ENCODE measurements around the gene RXFP4. TPM values are rescaled to one million over a fixed set of nuclear protein-coding genes. Genes with fewer than 3 reads are reported as not detected.

The RXFP4 gene
- total and polyA plus RNA-seq, 9 of the 15 experiments (the other 6 are each of a cell fraction or from before 2014, with no cell fraction given) = 0.64 TPM; not detected in 8

GRCh38 chr1:155909894-155910293 lies 31.5 kb upstream of the RXFP4 start (continued):
- no peak for TF ChIP-seq NRF1 (conservative IDR thresholded peaks at IDR 0.05 in 1 of 2, IDR thresholded peaks at IDR 0.05 in 1 of 2)
- peak; percentile 86 for TF ChIP-seq ZNF316 (IDR thresholded peaks at IDR 0.05)
- TF ChIP-seq SRF (CRISPR knock-in tag; IDR thresholded peaks at IDR 0.05) = peak in 1 of 2 experiments; percentile 17; a peak in 1 of 4 replicates
- TF ChIP-seq HMGN3 (IDR thresholded peaks at IDR 0.05; ENCODE audit: borderline replicate concordance, extremely low read depth, insufficient read length, low read depth, low read length) = no peak
- no peak for TF ChIP-seq CLOCK (CRISPR knock-in tag; IDR thresholded peaks at IDR 0.05; ENCODE audit: borderline replicate concordance)
- no peak for TF ChIP-seq SNAPC5 (CRISPR knock-in tag; IDR thresholded peaks at IDR 0.05)
- TF ChIP-seq NFE2 (IDR thresholded peaks at IDR 0.05; ENCODE audit: low read depth) = peak; percentile 90

GRCh38 chr1:155910621-155911121 lies 30.8 kb upstream of the RXFP4 start:
- intact Hi-C loops (cut with micrococcal nuclease) = loop anchor here (2.0 to 5.0 kb wide), 2 partner anchors 54 to 78 kb away; partner anchors contain the start of gene GON4L
- in situ Hi-C loops (cut with MboI) = no loop called here
- ATAC-seq (peak; percentile 83), FAIRE-seq (peak; percentile 74), DNase-seq (ENCODE audit: extremely low read depth in 1 of 4, low spot score in 3 of 4) (peak; percentile 45 to 76 (median 54))
- TSS peak; percentile 42 for BruUV-seq (replicated peaks)
- Histone ChIP-seq H3K36me3 (ENCODE audit: control insufficient read depth, insufficient read depth, low read length) (peaks cover 72% of the 10 kb centered on the region), H3K4me1 (replicated peaks in 1 of 2; ENCODE audit: control insufficient read depth in 2 of 2, insufficient read depth in 2 of 2, low read length in 2 of 2) (peaks cover 3 to 7% of the 10 kb centered on the region in 2 experiments; a peak in 2 of 5 replicates), H3K9ac (ENCODE audit: insufficient read depth in 1 of 2, low read depth in 2 of 2, low read length in 2 of 2) (peak overlapping the region; percentile 75 to 85), H3K27ac (ENCODE audit: extremely low read depth, low read depth, low read length) (peak overlapping the region; percentile 73), H3K27me3 (ENCODE audit: control insufficient read depth in 2 of 2, insufficient read depth in 2 of 2, low read length in 2 of 2) (no peaks in the 10 kb centered on the region), H2AFZ (ENCODE audit: low read depth, low read length) (peak overlapping the region; percentile 73), H3K9me1 (ENCODE audit: control insufficient read depth, insufficient read depth, low read length) (no peaks in the 10 kb centered on the region), H3K9me3 (replicated peaks; ENCODE audit: control insufficient read depth, insufficient read depth, low read depth, low read length) (no peaks in the 10 kb centered on the region), H3K79me2 (ENCODE audit: control insufficient read depth, insufficient read depth, low read length) (peaks cover 22% of the 10 kb centered on the region), H4K20me1 (replicated peaks; ENCODE audit: control insufficient read depth, insufficient read depth, low read length) (no peaks in the 10 kb centered on the region), H3K4me3 (peak overlapping the region; percentile 48), H3K4me2 (ENCODE audit: insufficient read depth, low read length) (peak overlapping the region; percentile 85)
- CTCF ChIA-PET (ENCODE audit: low intra/inter-chr PET ratio) = no interaction called here
- POLR2A ChIA-PET = interaction anchor here (0.7 to 5.7 kb wide), 6 partner anchors 8 to 197 kb away, joined by 3 to 36 read pairs (median 4); no protein-coding TSS in a partner anchor
- 1% methylated on average over 11 of the region's 11 CpGs for WGBS (ENCODE audit: insufficient coverage, low coverage, missing lambda C conversion rate)
- no peak for TF ChIP-seq SLC30A9 (CRISPR knock-in tag; IDR thresholded peaks at IDR 0.05)
- TF ChIP-seq TFE3 (CRISPR knock-in tag; IDR thresholded peaks at IDR 0.05) = peak; percentile 98
- peak; percentile 74 for TF ChIP-seq ZNF764 (CRISPR knock-in tag; IDR thresholded peaks at IDR 0.05; ENCODE audit: low read depth)
- no peak for TF ChIP-seq TBL1XR1 (IDR thresholded peaks at IDR 0.05; ENCODE audit: low read length in 2 of 2)
- no peak for TF ChIP-seq FIP1L1 (IDR thresholded peaks at IDR 0.05; ENCODE audit: low read depth, low read length, poor library complexity, severe bottlenecking)
- peak; percentile 14 for TF ChIP-seq CHD1 (IDR thresholded peaks at IDR 0.05; ENCODE audit: low read length)
- TF ChIP-seq ZNF347 (CRISPR knock-in tag; IDR thresholded peaks at IDR 0.05; ENCODE audit: low read depth) = no peak
